Endodermal cell (in vitro differentiated cells): ENCODE results near the gene CLMN. TPM values are rescaled to one million over a fixed set of nuclear protein-coding genes. Genes with fewer than 3 reads are reported as not detected.
A peak's percentile ranks its signal among the peaks of the same experiment; 100 is the strongest.

Source experiments
- DNase-seq: peaks from one replicate; pipeline ENCODE4 v3.0.0-alpha.2; 2017
- H3K27ac ChIP-seq: 2 replicates; pipeline ENCODE4 v1.5.1; 2013; ENCODE audit warnings: mild to moderate bottlenecking, low read depth, low read length, moderate library complexity
- H3K27me3 ChIP-seq: 2 replicates; pipeline ENCODE4 v1.6.1; 2013; ENCODE audit warnings: mild to moderate bottlenecking, low read length, moderate library complexity; ENCODE audit not compliant: insufficient read depth, control insufficient read depth, poor library complexity, severe bottlenecking
- H3K36me3 ChIP-seq: 2 replicates; pipeline ENCODE4 v1.7.0; 2013; ENCODE audit warnings: mild to moderate bottlenecking, low read length, moderate library complexity; ENCODE audit not compliant: control insufficient read depth, insufficient read depth
- H3K4me1 ChIP-seq: one replicate; pipeline ENCODE4 v1.7.0; 2013; ENCODE audit warnings: low read length; ENCODE audit not compliant: control insufficient read depth, insufficient read depth
- H3K4me3 ChIP-seq: 2 replicates; pipeline ENCODE4 v1.5.1; 2013; ENCODE audit warnings: mild to moderate bottlenecking, low read length, moderate library complexity
- H3K9ac ChIP-seq: 2 replicates; pipeline ENCODE4 v1.6.1; 2013; ENCODE audit warnings: mild to moderate bottlenecking, low read length, moderate library complexity; ENCODE audit not compliant: poor library complexity, severe bottlenecking; ENCODE audit errors: extremely low read depth
- H3K9me3 ChIP-seq: 2 replicates; pipeline ENCODE4 v1.6.1; 2013; ENCODE audit warnings: mild to moderate bottlenecking, low read length, moderate library complexity; ENCODE audit not compliant: control insufficient read depth
- H3K27ac Mint-ChIP-seq: 2 replicates; pipeline ENCODE4 v1.8.0; 2020; ENCODE audit warnings: mixed read lengths
- H3K27me3 Mint-ChIP-seq: 2 replicates; pipeline ENCODE4 v1.8.0; 2021; ENCODE audit warnings: mild to moderate bottlenecking, mixed read lengths; ENCODE audit not compliant: insufficient read depth
- H3K36me3 Mint-ChIP-seq: 2 replicates; pipeline ENCODE4 v1.8.0; 2020; ENCODE audit warnings: low read depth, mixed read lengths
- H3K4me1 Mint-ChIP-seq: 2 replicates; pipeline ENCODE4 v1.8.0; 2020; ENCODE audit warnings: mixed read lengths
- H3K4me3 Mint-ChIP-seq: 2 replicates; pipeline ENCODE4 v1.8.0; 2020; ENCODE audit warnings: mild to moderate bottlenecking, moderate library complexity, mixed read lengths
- H3K9me3 Mint-ChIP-seq: 2 replicates; pipeline ENCODE4 v1.8.0; 2020; ENCODE audit warnings: mild to moderate bottlenecking, mixed read lengths
- CTCF ChIP-seq: fragments of 200-600 bp; sonication (generic); conservative IDR thresholded peaks from 2 replicates; pipeline ENCODE4 v1.5.0; 2021; ENCODE audit warnings: antibody characterized with exemption, mild to moderate bottlenecking
- WGBS, 2 experiments: methylation state at CpG; one replicate each; pipeline versions ENCODE4 v1.1.5 to v1.1.7; 2013; ENCODE audit warnings: missing lambda C conversion rate in 2 of 2, mixed read lengths in 1 of 2; ENCODE audit not compliant: insufficient coverage in 1 of 2, insufficient read length in 1 of 2; 5-methylcytosine and 5-hydroxymethylcytosine counted together
- total RNA-seq, 2 donors: library from RNA; stranded (reverse); fragmentation: NEBNext Ultra II Directional in 1 of 2; extraction: Animal tissue kit (Norgen Biotek cat#: 25700) in 1 of 2; gene quantifications; 2 replicates in 1 of 2; 3 replicates in 1 of 2; pipeline ENCODE4 v1.2.1, GENCODE V29; 2021

CLMN gene
- total RNA-seq, 2 donors from 2014 or later, result 9.5 to 11.7 TPM

DNA sequence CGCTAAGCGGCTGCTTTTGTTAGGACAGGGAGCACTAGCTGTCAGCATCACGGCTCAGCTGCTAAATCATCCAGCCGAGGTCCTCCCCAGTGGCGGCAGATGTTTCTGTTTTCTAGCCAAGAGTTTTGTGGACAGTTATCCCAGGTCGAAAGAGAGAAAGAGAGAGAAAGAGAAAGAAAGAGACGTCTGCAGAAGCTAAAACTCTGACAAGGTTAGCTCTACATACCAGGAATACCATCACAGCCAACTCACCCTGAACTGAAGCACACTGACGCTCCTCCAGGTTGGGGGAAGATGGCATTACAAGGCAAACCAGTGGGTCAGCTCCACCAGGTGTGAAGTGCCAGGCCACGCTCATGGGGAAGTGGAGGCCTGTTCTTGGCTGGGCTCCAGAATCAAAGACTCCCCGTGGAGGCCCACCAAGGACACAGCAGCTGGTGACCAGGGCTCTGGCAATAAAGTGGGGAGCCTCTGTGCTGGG is 97.5 kb downstream of the CLMN start:
- H3K27ac Mint-ChIP-seq, result peak overlapping the region; percentile 37
- Histone ChIP-seq H3K9ac (no peak overlapping the region), H3K27me3 (no peaks in the 10 kb centered on the region), H3K4me3 (no peak overlapping the region), H3K36me3 (no peaks in the 10 kb centered on the region), H3K27ac (no peak overlapping the region), H3K9me3 (no peaks in the 10 kb centered on the region), H3K4me1 (peaks cover 17% of the 10 kb centered on the region)
- no peaks in the 10 kb centered on the region for H3K9me3 Mint-ChIP-seq
- no peaks in the 10 kb centered on the region for H3K36me3 Mint-ChIP-seq
- DNase-seq, result peak; percentile 82
- no peak overlapping the region for H3K4me3 Mint-ChIP-seq
- 81 to 83% methylated on average over 4 to 8 of the region's 10 CpGs for WGBS, 2 experiments
- peaks cover 41% of the 10 kb centered on the region for H3K4me1 Mint-ChIP-seq
- TF ChIP-seq CTCF, result no peak
- peaks cover 4% of the 10 kb centered on the region for H3K27me3 Mint-ChIP-seq

DNA sequence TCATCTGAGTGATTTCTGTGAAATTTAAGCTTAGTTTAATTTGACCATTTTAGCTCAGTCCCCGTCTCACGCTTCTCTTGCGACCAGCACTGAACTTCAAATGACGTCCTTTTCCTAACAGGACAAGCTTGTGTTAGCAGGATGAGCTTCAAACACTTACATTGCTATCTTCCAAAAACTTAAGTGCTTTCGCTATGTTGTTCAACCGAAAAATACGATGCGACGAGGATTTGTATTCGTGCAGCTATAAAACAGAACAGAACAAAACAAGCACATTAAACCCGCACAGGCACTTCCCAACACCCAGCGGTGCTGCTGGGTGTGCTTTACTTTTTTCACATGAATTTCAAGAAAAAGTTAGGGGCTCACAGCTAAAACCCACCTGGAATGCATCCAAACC is 98.2 kb downstream of the CLMN start:
- no peak overlapping the region for H3K27ac Mint-ChIP-seq
- WGBS, 2 experiments, result 93 to 95% methylated on average over 8 to 12 of the region's 12 CpGs
- Histone ChIP-seq H3K27ac (no peak overlapping the region), H3K9ac (no peak overlapping the region), H3K9me3 (no peaks in the 10 kb centered on the region), H3K4me1 (peaks cover 17% of the 10 kb centered on the region), H3K27me3 (no peaks in the 10 kb centered on the region), H3K4me3 (no peak overlapping the region), H3K36me3 (no peaks in the 10 kb centered on the region)
- no peaks in the 10 kb centered on the region for H3K36me3 Mint-ChIP-seq
- no peaks in the 10 kb centered on the region for H3K9me3 Mint-ChIP-seq
- H3K27me3 Mint-ChIP-seq, result peaks cover 4% of the 10 kb centered on the region
- no peak for DNase-seq
- no peak overlapping the region for H3K4me3 Mint-ChIP-seq
- TF ChIP-seq CTCF, result no peak
- H3K4me1 Mint-ChIP-seq, result peaks cover 43% of the 10 kb centered on the region

DNA sequence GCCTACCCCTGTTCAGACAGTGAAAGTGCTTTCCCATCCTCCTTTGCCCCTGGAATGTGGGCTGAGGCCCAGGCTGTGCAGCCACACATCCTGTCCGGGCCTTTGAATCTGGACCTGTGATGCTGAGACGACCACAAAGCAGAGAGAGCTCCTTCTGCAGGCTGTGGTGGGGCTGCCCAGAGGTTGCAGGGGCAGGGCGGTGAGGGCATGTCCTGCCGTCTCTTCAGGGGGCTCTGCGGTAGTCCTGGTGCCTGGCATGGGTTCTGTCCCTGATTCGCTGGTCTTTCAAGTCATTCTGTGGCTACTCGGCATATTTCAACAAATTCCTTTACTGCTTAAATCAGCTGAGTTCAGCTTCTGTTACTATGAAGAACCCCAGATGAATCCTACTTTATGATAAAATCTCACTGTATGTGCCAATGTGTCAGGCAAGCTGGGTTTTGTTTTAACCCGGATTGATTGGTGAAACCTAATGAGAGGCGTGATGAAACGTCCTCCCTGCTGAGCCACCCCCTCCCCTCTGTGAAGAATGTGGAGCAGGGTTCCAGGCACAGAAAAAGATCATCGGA is 99.0 kb downstream of the CLMN start:
- Mint-ChIP-seq H3K36me3 (no peaks in the 10 kb centered on the region), H3K4me3 (no peak overlapping the region), H3K4me1 (peaks cover 43% of the 10 kb centered on the region), H3K9me3 (no peaks in the 10 kb centered on the region), H3K27ac (no peak overlapping the region), H3K27me3 (peaks cover 4% of the 10 kb centered on the region)
- Histone ChIP-seq H3K4me1 (peaks cover 17% of the 10 kb centered on the region), H3K27ac (no peak overlapping the region), H3K9me3 (no peaks in the 10 kb centered on the region), H3K9ac (no peak overlapping the region), H3K36me3 (no peaks in the 10 kb centered on the region), H3K27me3 (no peaks in the 10 kb centered on the region), H3K4me3 (no peak overlapping the region)
- peak; percentile 70 for DNase-seq
- TF ChIP-seq CTCF, result no peak
- 69 to 76% methylated on average over 9 to 11 of the region's 11 CpGs for WGBS, 2 experiments
